NB4 (cell line): ENCODE measurements around the gene IGFBP4.

Experiments used
- CTCF ChIP-seq: IDR thresholded peaks from one replicate; pipeline ENCODE4 v1.5.1; 2012; ENCODE audit warnings: low read depth, low read length
- POLR2A ChIP-seq: IDR thresholded peaks from 2 replicates; pipeline ENCODE4 v1.6.1; 2011; ENCODE audit warnings: mild to moderate bottlenecking; ENCODE audit not compliant: insufficient read length; ENCODE audit errors: extremely low read depth

- TF ChIP-seq CTCF (no peak), POLR2A (no peak)
These were observed 994 bp downstream of the IGFBP4 start for GRCh38 chr17:40443988-40444899.
